GM23248 (cell line): ENCODE data around the gene MEGF11. TPM values are rescaled to one million over a fixed set of nuclear protein-coding genes. Genes with fewer than 3 reads are reported as not detected.

Source experiments
- DNase-seq: peaks from one replicate; pipeline ENCODE4 v3.0.0-alpha.2; 2015
- H2AFZ ChIP-seq: fragments of 200-600 bp; sonication (generic); 2 replicates; pipeline ENCODE4 v1.6.1; 2016; ENCODE audit warnings: antibody characterized with exemption
- H3F3A ChIP-seq: fragments of 200-600 bp; sonication (generic); 2 replicates; pipeline ENCODE4 v1.6.1; 2016; ENCODE audit warnings: mild to moderate bottlenecking, antibody characterized with exemption, mixed run types; ENCODE audit not compliant: insufficient read depth
- H3K27ac ChIP-seq: fragments of 200-600 bp; sonication (generic); 2 replicates; pipeline ENCODE4 v1.5.1; 2016; ENCODE audit warnings: mild to moderate bottlenecking
- H3K27me3 ChIP-seq: fragments of 200-600 bp; sonication (generic); replicated peaks from 2 replicates; pipeline ENCODE4 v1.6.1; 2016; ENCODE audit warnings: mild to moderate bottlenecking; ENCODE audit not compliant: insufficient read depth
- H3K36me3 ChIP-seq: fragments of 200-600 bp; sonication (generic); 2 replicates; pipeline ENCODE4 v1.6.1; 2016; ENCODE audit warnings: low read depth, mild to moderate bottlenecking
- H3K4me1 ChIP-seq: fragments of 200-600 bp; sonication (generic); 2 replicates; pipeline ENCODE4 v1.6.1; 2016; ENCODE audit warnings: mild to moderate bottlenecking; ENCODE audit not compliant: insufficient read depth
- H3K4me2 ChIP-seq: fragments of 200-600 bp; sonication (generic); one replicate; pipeline ENCODE4 v1.6.1; 2016; ENCODE audit warnings: mild to moderate bottlenecking; ENCODE audit not compliant: unreplicated experiment
- H3K4me3 ChIP-seq: fragments of 200-600 bp; sonication (generic); 2 replicates; pipeline ENCODE4 v1.5.1; 2016; ENCODE audit warnings: mild to moderate bottlenecking
- H3K79me2 ChIP-seq: fragments of 200-600 bp; sonication (generic); 2 replicates; pipeline ENCODE4 v1.6.1; 2016; ENCODE audit warnings: mild to moderate bottlenecking; ENCODE audit not compliant: insufficient read depth
- H3K9ac ChIP-seq: fragments of 200-600 bp; sonication (generic); 2 replicates; pipeline ENCODE4 v1.6.1; 2016; ENCODE audit warnings: mild to moderate bottlenecking
- H3K9me2 ChIP-seq: fragments of 200-600 bp; sonication (generic); 2 replicates; pipeline ENCODE4 v1.6.1; 2016; ENCODE audit warnings: mixed run types, mild to moderate bottlenecking, moderate library complexity; ENCODE audit not compliant: insufficient read depth
- H3K9me3 ChIP-seq: fragments of 200-600 bp; sonication (generic); one replicate; pipeline ENCODE4 v1.6.1; 2017; ENCODE audit warnings: low read depth
- H4K20me1 ChIP-seq: fragments of 200-600 bp; sonication (generic); 2 replicates; pipeline ENCODE4 v1.6.0; 2016; ENCODE audit not compliant: insufficient read depth
- EZH2 ChIP-seq: fragments of 200-600 bp; sonication (generic); IDR thresholded peaks from 2 replicates; pipeline ENCODE4 v1.6.1; 2018; ENCODE audit warnings: antibody characterized with exemption, mild to moderate bottlenecking; ENCODE audit not compliant: insufficient read depth, poor library complexity, severe bottlenecking
- EZH2phosphoT487 ChIP-seq: fragments of 200-600 bp; sonication (generic); IDR thresholded peaks from 2 replicates; pipeline ENCODE4 v1.6.1; 2018; ENCODE audit warnings: antibody characterized with exemption, moderate library complexity, mild to moderate bottlenecking, low read depth; ENCODE audit not compliant: insufficient read depth
- WGBS, 2 experiments: methylation state at CpG; one replicate each; pipeline ENCODE4 v1.1.6; 2015 to 2017; ENCODE audit warnings: low lambda C conversion rate in 2 of 2, low coverage in 1 of 2; ENCODE audit errors: missing lambda C conversion rate in 2 of 2; 5-methylcytosine and 5-hydroxymethylcytosine counted together
- in situ Hi-C: fragments of 300-500 bp; cut with MboI; formaldehyde crosslinking; loops from 2 replicates; pipeline ENCODE4 v1.15.0; 2020
- polyA plus RNA-seq: library from polyadenylated mRNA; unstranded; fragments of >200 nt; fragmentation: Nextera tagmentation; extraction: Ambion mirVana; gene quantifications from 2 replicates; pipeline ENCODE4 v1.2.1, GENCODE V29; 2016
- total RNA-seq: library from RNA; depleted of rRNA; stranded (reverse); fragments of >200 nt; shearing (Covaris generic); gene quantifications from 2 replicates; pipeline ENCODE4 v1.2.3, GENCODE V29; 2014

MEGF11 gene
- total and polyA plus RNA-seq, 2 experiments from 2014 or later: 0.14 TPM; not detected in 1

DNA sequence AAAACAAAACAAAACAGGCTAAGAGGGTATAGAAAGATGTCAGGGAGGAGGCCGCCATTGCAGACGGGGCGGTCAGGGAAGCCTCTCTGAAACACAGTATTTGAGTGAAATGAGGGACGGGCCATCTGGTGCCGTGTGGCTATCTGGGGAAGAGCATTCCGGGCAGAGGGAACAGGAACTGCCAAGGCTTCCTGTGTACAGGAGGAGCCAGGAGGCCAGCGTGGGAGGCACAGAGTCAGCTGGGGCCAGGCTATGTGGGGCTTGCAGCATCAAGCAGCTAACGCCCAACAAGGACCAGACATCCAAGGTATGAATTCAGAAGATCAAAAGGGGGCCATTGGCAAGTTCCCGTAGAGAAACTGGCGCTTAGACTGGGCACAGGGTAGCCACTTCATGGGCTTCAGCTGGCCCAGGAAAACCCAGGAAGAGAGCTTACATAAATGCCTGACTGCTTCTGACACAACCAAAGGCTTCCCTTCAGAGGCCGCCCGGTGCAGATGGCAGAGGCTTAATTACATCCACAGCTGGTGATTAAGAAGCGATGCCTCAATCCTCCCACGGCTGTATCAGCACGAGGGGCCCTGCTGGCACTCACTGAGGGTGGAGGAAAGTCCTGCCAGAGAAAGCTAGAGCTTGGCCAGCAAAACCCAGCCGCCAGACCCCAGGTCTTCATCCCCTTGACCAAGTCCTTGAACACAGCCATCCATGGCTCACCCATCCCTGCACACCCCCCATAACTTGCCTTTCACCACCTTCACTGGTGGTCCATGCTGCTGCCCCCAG lies 144.9 kb downstream of the MEGF11 start:
- WGBS, 2 experiments: 42 to 48% methylated on average over 15 to 16 of the region's 16 CpGs
- Histone ChIP-seq H2AFZ (no peak overlapping the region), H3K79me2 (no peaks in the 10 kb centered on the region), H3F3A (no peaks in the 10 kb centered on the region), H3K36me3 (no peaks in the 10 kb centered on the region), H4K20me1 (no peaks in the 10 kb centered on the region), H3K27ac (no peak overlapping the region), H3K9me3 (no peaks in the 10 kb centered on the region), H3K9me2 (no peaks in the 10 kb centered on the region), H3K9ac (no peak overlapping the region), H3K4me3 (no peak overlapping the region), H3K27me3 (peaks cover 57% of the 10 kb centered on the region), H3K4me2 (no peak overlapping the region), H3K4me1 (no peaks in the 10 kb centered on the region)
- no peak for DNase-seq
- no peak for TF ChIP-seq EZH2phosphoT487
- TF ChIP-seq EZH2: no peak
- in situ Hi-C loops: no loop called here

DNA sequence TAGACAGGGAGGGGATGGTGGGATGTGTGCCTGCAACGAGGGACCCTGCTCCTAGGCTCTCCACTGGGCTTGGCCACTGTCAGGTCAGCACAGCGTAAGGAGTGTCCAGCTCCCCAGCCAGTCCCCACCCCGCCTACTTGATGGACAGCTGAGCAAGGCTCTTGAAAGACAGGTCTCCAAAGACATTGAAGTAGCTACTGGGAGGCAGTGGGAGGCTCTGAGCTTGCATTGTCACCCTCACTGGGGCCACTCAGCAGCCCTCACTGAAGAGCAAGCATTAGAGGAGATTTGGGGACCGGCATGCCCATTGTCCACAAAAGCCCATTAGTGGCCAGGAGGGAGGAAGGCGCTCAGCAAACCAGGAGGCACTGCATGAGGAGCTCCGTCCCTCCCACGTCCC lies 146.5 kb downstream of the MEGF11 start:
- in situ Hi-C loops: no loop called here
- Histone ChIP-seq H3K4me3 (no peak overlapping the region), H3K27ac (no peak overlapping the region), H3K9me2 (no peaks in the 10 kb centered on the region), H4K20me1 (no peaks in the 10 kb centered on the region), H3K27me3 (peaks cover 62% of the 10 kb centered on the region), H3K36me3 (no peaks in the 10 kb centered on the region), H3K9ac (no peak overlapping the region), H3K9me3 (no peaks in the 10 kb centered on the region), H3K79me2 (no peaks in the 10 kb centered on the region), H3K4me2 (no peak overlapping the region), H2AFZ (no peak overlapping the region), H3F3A (no peaks in the 10 kb centered on the region), H3K4me1 (no peaks in the 10 kb centered on the region)
- DNase-seq: no peak
- TF ChIP-seq EZH2: no peak
- TF ChIP-seq EZH2phosphoT487: no peak
- WGBS, 2 experiments: 27 to 30% methylated on average over 7 of the region's 7 CpGs

DNA sequence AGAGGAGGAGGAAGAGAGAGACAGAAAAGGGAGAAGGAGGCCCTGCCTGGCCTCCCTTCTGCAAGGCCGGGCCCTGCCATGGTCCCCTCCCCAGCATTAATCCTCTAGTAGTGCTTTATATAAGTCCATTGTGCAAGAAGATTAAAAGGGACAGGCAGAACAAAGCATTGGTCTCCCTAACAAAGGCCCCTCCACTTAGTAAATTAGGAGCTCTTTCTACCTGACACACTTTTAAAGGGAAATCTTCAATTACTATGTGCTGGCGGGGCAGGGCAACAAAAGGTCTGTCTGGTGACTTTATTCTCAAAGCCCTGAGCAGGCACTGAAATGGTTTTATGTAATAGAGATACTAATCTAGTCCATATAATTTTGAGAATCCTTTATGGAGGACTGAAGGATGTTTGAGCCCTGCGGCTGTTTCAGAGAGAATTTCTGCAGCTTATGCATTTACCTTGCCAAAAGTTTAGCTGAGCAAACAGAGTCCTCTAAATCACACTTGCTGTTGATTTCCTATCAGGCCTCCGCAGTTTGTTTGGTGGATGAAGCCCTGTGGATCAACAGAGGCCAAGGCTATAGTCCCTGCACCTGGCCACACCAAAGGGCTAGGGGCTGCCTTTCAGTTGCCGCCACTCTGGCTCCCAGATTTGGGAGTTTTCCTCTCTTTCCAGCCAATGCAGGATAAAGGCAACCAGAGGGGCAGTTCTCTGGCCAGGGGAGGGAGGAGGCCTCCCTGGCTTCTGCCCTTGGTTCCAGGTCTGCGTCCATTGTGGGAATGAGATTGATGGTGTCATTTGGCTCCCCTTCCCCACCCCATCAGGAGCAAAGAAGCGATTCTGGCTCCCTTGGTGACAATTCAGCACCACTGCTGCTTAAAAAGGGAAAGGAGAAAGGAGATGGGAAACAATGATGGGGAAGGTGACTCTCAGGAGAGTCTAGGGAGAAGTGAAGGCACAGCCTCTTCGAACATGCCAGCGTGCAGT lies 148.0 kb downstream of the MEGF11 start:
- H3K4me3 ChIP-seq: no peak overlapping the region
- in situ Hi-C loops: no loop called here
- H3K36me3 ChIP-seq: no peaks in the 10 kb centered on the region
- no peaks in the 10 kb centered on the region for H3K9me3 ChIP-seq
- no peaks in the 10 kb centered on the region for H3K79me2 ChIP-seq
- H3K27me3 ChIP-seq: peaks cover 51% of the 10 kb centered on the region
- no peak overlapping the region for H3K9ac ChIP-seq
- H3K27ac ChIP-seq: no peak overlapping the region
- TF ChIP-seq EZH2 (no peak), EZH2phosphoT487 (no peak)
- WGBS, 2 experiments: 51 to 53% methylated on average over 9 of the region's 9 CpGs
- H2AFZ ChIP-seq: no peak overlapping the region
- H4K20me1 ChIP-seq: no peaks in the 10 kb centered on the region
- DNase-seq: no peak
- H3K9me2 ChIP-seq: no peaks in the 10 kb centered on the region
- H3F3A ChIP-seq: no peaks in the 10 kb centered on the region
- H3K4me1 ChIP-seq: no peaks in the 10 kb centered on the region
- no peak overlapping the region for H3K4me2 ChIP-seq

DNA sequence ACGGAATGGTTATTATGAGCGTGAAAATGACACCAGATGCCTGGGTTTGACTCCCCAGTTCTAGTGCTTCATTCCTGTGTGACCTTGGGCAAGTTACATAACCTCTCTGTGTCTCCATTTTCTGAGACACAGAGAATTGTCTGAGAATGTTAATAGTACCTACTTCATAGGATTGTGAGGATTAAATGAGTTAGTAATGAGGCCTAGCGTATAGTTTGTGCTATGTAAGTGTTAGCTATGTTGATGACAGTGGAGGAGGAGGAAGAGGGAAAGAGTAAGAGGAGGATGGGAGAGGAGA lies 150.3 kb downstream of the MEGF11 start:
- Histone ChIP-seq H3F3A (no peaks in the 10 kb centered on the region), H3K9ac (no peak overlapping the region), H4K20me1 (no peaks in the 10 kb centered on the region), H3K27ac (no peak overlapping the region), H3K9me3 (no peaks in the 10 kb centered on the region), H3K79me2 (no peaks in the 10 kb centered on the region), H2AFZ (no peak overlapping the region), H3K4me1 (no peaks in the 10 kb centered on the region), H3K27me3 (peaks cover 49% of the 10 kb centered on the region), H3K9me2 (no peaks in the 10 kb centered on the region), H3K36me3 (no peaks in the 10 kb centered on the region), H3K4me3 (no peak overlapping the region), H3K4me2 (no peak overlapping the region)
- TF ChIP-seq EZH2phosphoT487: no peak
- TF ChIP-seq EZH2: no peak
- in situ Hi-C loops: no loop called here
- WGBS, 2 experiments: 24 to 29% methylated on average over 3 of the region's 3 CpGs
- DNase-seq: no peak
